HepG2 (cell line): ENCODE data around the gene HAUS1. TPM values are rescaled to one million over a fixed set of nuclear protein-coding genes. Genes with fewer than 3 reads are reported as not detected.
"Not testable (repeated sequence)": the region's sequence is repeated elsewhere in the genome, so short reads cannot be mapped to it uniquely, and the experiment has no call there.

Experiments used
- ATAC-seq: fragments of 200-7000 bp; cut with Tn5 transposase; 3 replicates; pipeline ENCODE4 v1.9.1; 2020; ENCODE audit warnings: mild to moderate bottlenecking, moderate library complexity
- BruUV-seq: library from RNA; stranded (reverse); fragments of 400-500 nt; replicated peaks from 2 replicates; lab custom pipeline; 2021; lab: Mats Ljungman, UMichigan
- CTCF ChIA-PET: fragments of 300-600 bp; formaldehyde crosslinking; extraction: SDS; loops from one replicate; lab custom pipeline; 2021; ENCODE audit warnings: low total read pairs, inconsistent platforms, low intra/inter-chr PET ratio; lab: Yijun Ruan, JAX
- POLR2A ChIA-PET: fragments of 350-600 bp; sonication (Branson Sonifier 250); formaldehyde crosslinking; loops from one replicate; lab custom pipeline; 2020; ENCODE audit warnings: antibody characterized with exemption, inconsistent platforms; lab: Yijun Ruan, JAX
- DNase-seq: peaks from one replicate; pipeline ENCODE4 v3.0.0-alpha.2; 2015; ENCODE audit warnings: low spot score
- FAIRE-seq: peaks from 3 replicates; lab custom pipeline; 2011; peaks lifted over from hg19 to GRCh38; lab: Jason Lieb, UNC
- H2AFZ ChIP-seq: one replicate; pipeline ENCODE4 v1.6.1; 2011; ENCODE audit warnings: low read length, inconsistent platforms
- H3K27ac ChIP-seq: fragments of 300-600 bp; 3 replicates; pipeline ENCODE4 v1.8.0; 2011; ENCODE audit warnings: mixed run types, mild to moderate bottlenecking, mixed read lengths, low read length, inconsistent platforms; ENCODE audit not compliant: insufficient read depth; ENCODE audit errors: extremely low read length
- H3K27me3 ChIP-seq, 2 experiments: fragments of 200-600 bp in 1 of 2; 2 replicates in 1 of 2; 3 replicates in 1 of 2; pipeline versions ENCODE4 v1.6.0 to v1.8.0; 2011; ENCODE audit warnings: low read length in 2 of 2, mild to moderate bottlenecking in 2 of 2, moderate library complexity in 2 of 2, inconsistent platforms in 1 of 2; ENCODE audit not compliant: insufficient read depth in 2 of 2, control insufficient read depth in 1 of 2
- H3K36me3 ChIP-seq, 2 experiments: fragments of 200-600 bp in 1 of 2; replicated peaks in 1 of 2; 2 replicates in 1 of 2; 3 replicates in 1 of 2; pipeline versions ENCODE4 v1.5.1 to v1.8.0; 2011; ENCODE audit warnings: low read length in 2 of 2, inconsistent platforms in 1 of 2; ENCODE audit not compliant: insufficient read depth in 2 of 2, control insufficient read depth in 1 of 2
- H3K4me1 ChIP-seq: 2 replicates; pipeline ENCODE4 v1.5.1; 2012; ENCODE audit warnings: low read length, inconsistent platforms; ENCODE audit not compliant: insufficient read depth
- H3K4me2 ChIP-seq: 2 replicates; pipeline ENCODE4 v1.6.0; 2011; ENCODE audit warnings: low read depth, low read length, inconsistent platforms
- H3K4me3 ChIP-seq, 3 experiments: fragments of 200-600 bp in 1 of 3; sonication (generic), shearing (Covaris generic) in 1 of 3; replicated peaks in 1 of 3; 2 replicates each; pipeline ENCODE4 v1.5.1; 2011 to 2016; ENCODE audit warnings: low read length in 3 of 3, inconsistent platforms in 2 of 3, low read depth in 2 of 3, mild to moderate bottlenecking in 2 of 3, control low read depth in 1 of 3, mixed read lengths in 1 of 3; ENCODE audit not compliant: insufficient read depth in 1 of 3
- H3K79me2 ChIP-seq: one replicate; pipeline ENCODE4 v1.6.1; 2011; ENCODE audit warnings: low read length, inconsistent platforms; ENCODE audit not compliant: insufficient read depth
- H3K9ac ChIP-seq: 2 replicates; pipeline ENCODE4 v1.6.0; 2011; ENCODE audit warnings: mild to moderate bottlenecking, low read depth, low read length, inconsistent platforms; ENCODE audit not compliant: insufficient read depth
- H3K9me3 ChIP-seq: 2 replicates; pipeline ENCODE4 v1.5.1; 2012; ENCODE audit warnings: mild to moderate bottlenecking, low read length
- H4K20me1 ChIP-seq: 2 replicates; pipeline ENCODE4 v1.6.0; 2011; ENCODE audit warnings: inconsistent platforms, mild to moderate bottlenecking, low read length, moderate library complexity; ENCODE audit not compliant: insufficient read depth
- AKAP8 ChIP-seq: sonication (generic); formaldehyde crosslinking; IDR thresholded peaks from 2 replicates; pipeline ENCODE4 v1.5.1; 2020; ENCODE audit warnings: mild to moderate bottlenecking, missing genetic modification reagents
- ARNTL ChIP-seq: sonication (generic); formaldehyde crosslinking; IDR thresholded peaks from 2 replicates; pipeline ENCODE4 v1.4.0; 2020; ENCODE audit warnings: mild to moderate bottlenecking, missing genetic modification reagents
- NFKBIZ ChIP-seq: IDR thresholded peaks from 2 replicates; pipeline ENCODE4 v1.6.1; 2018; ENCODE audit warnings: missing genetic modification reagents, missing compliant biosample characterization
- NKX3-1 ChIP-seq: sonication (generic); formaldehyde crosslinking; IDR thresholded peaks from 2 replicates; pipeline ENCODE4 v1.5.0; 2020; ENCODE audit warnings: missing genetic modification reagents
- NPAS2 ChIP-seq: sonication (generic); formaldehyde crosslinking; IDR thresholded peaks from 2 replicates; pipeline ENCODE4 v1.8.0; 2022; ENCODE audit warnings: mild to moderate bottlenecking, missing genetic modification reagents, borderline replicate concordance
- RFX5 ChIP-seq: IDR thresholded peaks from 2 replicates; pipeline ENCODE4 v1.6.1; 2011; ENCODE audit warnings: low read depth, low read length, improper control_type of control experiment
- SAP130 ChIP-seq: IDR thresholded peaks from 2 replicates; pipeline ENCODE4 v1.6.1; 2016; ENCODE audit warnings: low read depth
- TBL1XR1 ChIP-seq: fragments of 150-350 bp; IDR thresholded peaks from 2 replicates; pipeline ENCODE4 v1.6.1; 2014; ENCODE audit warnings: borderline replicate concordance, low read length; ENCODE audit not compliant: partially characterized antibody
- THAP11 ChIP-seq: IDR thresholded peaks from 2 replicates; pipeline ENCODE4 v1.6.1; 2016; ENCODE audit warnings: missing biosample characterization, missing genetic modification reagents
- ZNF331 ChIP-seq: sonication (generic); formaldehyde crosslinking; IDR thresholded peaks from 2 replicates; pipeline ENCODE4 v1.4.0; 2020; ENCODE audit warnings: missing genetic modification reagents
- ZNF557 ChIP-seq: sonication (generic); formaldehyde crosslinking; IDR thresholded peaks from 2 replicates; pipeline ENCODE4 v1.4.0; 2020; ENCODE audit warnings: missing genetic modification reagents
- ZNF574 ChIP-seq: sonication (generic); formaldehyde crosslinking; IDR thresholded peaks from 2 replicates; pipeline ENCODE4 v1.4.0; 2020; ENCODE audit warnings: missing genetic modification reagents
- ZNF644 ChIP-seq: IDR thresholded peaks from 2 replicates; pipeline ENCODE4 v1.6.1; 2016; ENCODE audit warnings: low read depth
- ZNF773 ChIP-seq: sonication (generic); formaldehyde crosslinking; IDR thresholded peaks from 2 replicates; pipeline ENCODE4 v1.4.0; 2020; ENCODE audit warnings: missing genetic modification reagents, borderline replicate concordance
- WGBS: methylation state at CpG from one replicate; pipeline ENCODE4 v1.1.6; 2017; ENCODE audit warnings: low lambda C conversion rate; 5-methylcytosine and 5-hydroxymethylcytosine counted together
- in situ Hi-C: cut with HindIII; loops from 2 replicates; pipeline ENCODE4 v1.10.0; 2017; ENCODE audit warnings: low pct_unique_long_range_greater_than_20kb; ENCODE audit not compliant: extremely low pct_ligation_motif_present
- intact Hi-C: fragments of 100-400 bp; cut with micrococcal nuclease; formaldehyde crosslinking; loops from one replicate; pipeline ENCODE4 v1.10.0; 2022; ENCODE audit not compliant: unreplicated experiment
- polyA plus RNA-seq, 8 experiments: library from polyadenylated mRNA; depleted of rRNA in 3 of 8; stranded (reverse) in 7 of 8; unstranded in 1 of 8; fragments of >200 nt; fragmentation: Illumina TruSeq in 4 of 8; extraction: Trizol in 4 of 8; gene quantifications; 2 replicates each; pipeline versions ENCODE4 v1.2.1 to v1.2.3, GENCODE V29; 2011 to 2016; ENCODE audit warnings: low read depth in 4 of 8, missing spikeins in 1 of 8, mixed read lengths in 1 of 8; ENCODE audit not compliant: insufficient read depth in 1 of 8
- total RNA-seq, 5 experiments: library from RNA; depleted of rRNA; stranded (reverse); fragments of >200 nt; fragmentation: Illumina TruSeq; extraction: Trizol; gene quantifications; 2 replicates each; pipeline ENCODE4 v1.2.3, GENCODE V29; 2016; ENCODE audit warnings: low read depth in 1 of 5

Gene HAUS1
- total and polyA plus RNA-seq, 2 of the 13 experiments (the other 11 are each of a cell fraction or from before 2014, with no cell fraction given) = 20.6 to 59.2 TPM

GRCh38 chr18:46163941-46164499, 59.8 kb downstream of the HAUS1 start:
- no TSS peak for BruUV-seq

GRCh38 chr18:46164502-46164901, 60.3 kb downstream of the HAUS1 start:
- in situ Hi-C loops, H2AFZ ChIP-seq, H3K4me3 ChIP-seq, H3K79me2 ChIP-seq, BruUV-seq, H3K27me3 ChIP-seq, FAIRE-seq, intact Hi-C loops, H3K9me3 ChIP-seq, H3K27ac ChIP-seq, DNase-seq, ATAC-seq, POLR2A ChIA-PET, H4K20me1 ChIP-seq, H3K9ac ChIP-seq, CTCF ChIA-PET, H3K4me2 ChIP-seq, H3K36me3 ChIP-seq: not testable (repeated sequence)
- peaks cover 31% of the 10 kb centered on the region for H3K4me1 ChIP-seq
- 48% methylated on average over 4 of the region's 4 CpGs for WGBS

More at GRCh38 chr18:46163941-46164499, 59.8 kb downstream of the HAUS1 start:
- intact Hi-C loops = no loop called here
- POLR2A ChIA-PET = no interaction called here
- no peak overlapping the region for H3K27ac ChIP-seq
- in situ Hi-C loops = no loop called here
- no peak for TF ChIP-seq RFX5
- no peak for TF ChIP-seq AKAP8 (CRISPR knock-in tag)
- no peak for TF ChIP-seq TBL1XR1
- TF ChIP-seq THAP11 (CRISPR knock-in tag) = no peak
- TF ChIP-seq NKX3-1 (CRISPR knock-in tag) = no peak
- TF ChIP-seq NPAS2 (CRISPR knock-in tag) = no peak
- no peak for TF ChIP-seq ZNF644 (CRISPR knock-in tag)
- TF ChIP-seq ZNF773 (CRISPR knock-in tag) = no peak
- no peak for TF ChIP-seq ZNF574
- TF ChIP-seq ZNF557 (CRISPR knock-in tag) = no peak
- TF ChIP-seq ARNTL = no peak
- no peak for TF ChIP-seq ZNF331 (CRISPR knock-in tag)
- TF ChIP-seq SAP130 (CRISPR knock-in tag) = no peak
- no peak for TF ChIP-seq NFKBIZ (CRISPR knock-in tag)
- H4K20me1 ChIP-seq = no peaks in the 10 kb centered on the region
- H3K4me1 ChIP-seq = peaks cover 26% of the 10 kb centered on the region
- H3K79me2 ChIP-seq = no peaks in the 10 kb centered on the region
- H3K9ac ChIP-seq = no peak overlapping the region
- DNase-seq (no peak), FAIRE-seq (no peak), ATAC-seq (no peak)
- no peaks in the 10 kb centered on the region for H3K36me3 ChIP-seq
- no peaks in the 10 kb centered on the region for H3K9me3 ChIP-seq
- H3K4me2 ChIP-seq = no peak overlapping the region
- WGBS = 35% methylated on average over 7 of the region's 7 CpGs
- H3K27me3 ChIP-seq = no peaks in the 10 kb centered on the region; a peak in 1 of 5 replicates
- no peak overlapping the region for H2AFZ ChIP-seq
- CTCF ChIA-PET = no interaction called here
- no peak overlapping the region for H3K4me3 ChIP-seq
